K562 (cell line): ENCODE data around the gene COX6B2. TPM values are rescaled to one million over a fixed set of nuclear protein-coding genes. Genes with fewer than 3 reads are reported as not detected.

Experiments
- ATAC-seq: fragments of 200-7000 bp; cut with Tn5 transposase; 3 replicates; pipeline ENCODE4 v1.9.1; 2020; ENCODE audit warnings: moderate library complexity
- BruUV-seq: library from RNA; stranded (reverse); fragments of 400-500 nt; replicated peaks from 2 replicates; lab custom pipeline; 2021; lab: Mats Ljungman, UMichigan
- CTCF ChIA-PET: fragments of 300-600 bp; formaldehyde crosslinking; extraction: SDS; loops from one replicate; lab custom pipeline; 2021; ENCODE audit warnings: low intra/inter-chr PET ratio; lab: Yijun Ruan, JAX
- POLR2A ChIA-PET: fragments of 300-600, 350-650 bp; sonication (Branson Sonifier 250); formaldehyde crosslinking; extraction: SDS; loops from one replicate; lab custom pipeline; 2021; ENCODE audit warnings: antibody characterized with exemption, inconsistent platforms; lab: Yijun Ruan, JAX
- DNase-seq, 4 experiments: peaks; one replicate each; pipeline versions ENCODE4 v3.0.0 to v3.0.0-alpha.2; 2011 to 2018; ENCODE audit warnings: low spot score in 3 of 4, mixed read lengths in 3 of 4; ENCODE audit errors: extremely low read depth in 1 of 4
- FAIRE-seq: peaks from 2 replicates; lab custom pipeline; 2011; peaks lifted over from hg19 to GRCh38; lab: Jason Lieb, UNC
- H2AFZ ChIP-seq: 2 replicates; pipeline ENCODE4 v1.6.0; 2011; ENCODE audit warnings: low read depth, low read length, control low read depth, inconsistent platforms
- H3K27ac ChIP-seq: fragments of 200-600 bp; 3 replicates; pipeline ENCODE4 v1.8.0; 2011; ENCODE audit warnings: low read depth, mild to moderate bottlenecking, control low read depth, inconsistent platforms, low read length, moderate library complexity, mixed read lengths; ENCODE audit errors: extremely low read depth
- H3K27me3 ChIP-seq, 2 experiments: fragments of 300-600 bp in 1 of 2; 2 replicates in 1 of 2; 3 replicates in 1 of 2; pipeline versions ENCODE4 v1.6.0 to v1.8.0; 2011; ENCODE audit warnings: inconsistent platforms in 2 of 2, low read length in 2 of 2, mild to moderate bottlenecking in 1 of 2, mixed read lengths in 1 of 2, moderate library complexity in 1 of 2; ENCODE audit not compliant: control insufficient read depth in 2 of 2, insufficient read depth in 2 of 2
- H3K36me3 ChIP-seq: fragments of 300-600 bp; 3 replicates; pipeline ENCODE4 v1.8.0; 2011; ENCODE audit warnings: mild to moderate bottlenecking, low read length, inconsistent platforms; ENCODE audit not compliant: control insufficient read depth, insufficient read depth
- H3K4me1 ChIP-seq, 2 experiments: fragments of 200-600 bp in 1 of 2; replicated peaks in 1 of 2; 2 replicates in 1 of 2; 3 replicates in 1 of 2; pipeline versions ENCODE4 v1.5.1 to v1.8.0; 2011; ENCODE audit warnings: inconsistent platforms in 2 of 2, low read length in 2 of 2, mild to moderate bottlenecking in 1 of 2, mixed read lengths in 1 of 2, moderate library complexity in 1 of 2; ENCODE audit not compliant: control insufficient read depth in 2 of 2, insufficient read depth in 2 of 2
- H3K4me2 ChIP-seq: 2 replicates; pipeline ENCODE4 v1.6.1; 2011; ENCODE audit warnings: low read length, control low read depth, inconsistent platforms, mixed read lengths; ENCODE audit not compliant: insufficient read depth
- H3K4me3 ChIP-seq: fragments of 200-600 bp; sonication (generic), shearing (Covaris generic); 2 replicates; pipeline ENCODE4 v1.5.1; 2016; ENCODE audit warnings: control low read depth, inconsistent platforms
- H3K79me2 ChIP-seq: fragments of 200-600 bp; 3 replicates; pipeline ENCODE4 v1.8.0; 2011; ENCODE audit warnings: low read length, inconsistent platforms; ENCODE audit not compliant: control insufficient read depth, insufficient read depth
- H3K9ac ChIP-seq, 2 experiments: 2 replicates each; pipeline versions ENCODE4 v1.6.0 to v1.6.1; 2011; ENCODE audit warnings: low read depth in 2 of 2, low read length in 2 of 2, control low read depth in 1 of 2, inconsistent platforms in 1 of 2, mild to moderate bottlenecking in 1 of 2, mixed read lengths in 1 of 2; ENCODE audit not compliant: insufficient read depth in 1 of 2
- H3K9me1 ChIP-seq: one replicate; pipeline ENCODE4 v1.6.0; 2011; ENCODE audit warnings: inconsistent platforms, mild to moderate bottlenecking, low read length, moderate library complexity; ENCODE audit not compliant: control insufficient read depth, insufficient read depth
- H3K9me3 ChIP-seq: replicated peaks from 2 replicates; pipeline ENCODE4 v1.5.1; 2011; ENCODE audit warnings: low read depth, low read length, inconsistent platforms; ENCODE audit not compliant: control insufficient read depth, insufficient read depth
- H4K20me1 ChIP-seq: replicated peaks from 2 replicates; pipeline ENCODE4 v1.6.1; 2011; ENCODE audit warnings: low read length, inconsistent platforms, mixed read lengths; ENCODE audit not compliant: control insufficient read depth, insufficient read depth
- CREB3 ChIP-seq: fragments of 450-650 bp; conservative IDR thresholded peaks from 2 replicates; pipeline ENCODE4 v1.6.1; 2016; ENCODE audit warnings: missing genetic modification characterization, low read depth, mild to moderate bottlenecking, missing compliant biosample characterization, moderate library complexity
- GATAD2B ChIP-seq: fragments of 450-650 bp; IDR thresholded peaks from 2 replicates; pipeline ENCODE4 v1.6.1; 2017; ENCODE audit warnings: mild to moderate bottlenecking, borderline replicate concordance
- JUN ChIP-seq, 2 experiments: sonication (generic) in 1 of 2; formaldehyde crosslinking in 1 of 2; IDR thresholded peaks; 2 replicates each; pipeline versions ENCODE4 v1.6.1 to v1.8.0; 2012 to 2022; ENCODE audit warnings: borderline replicate concordance in 2 of 2, mild to moderate bottlenecking in 2 of 2, improper control_type of control experiment in 1 of 2, low read depth in 1 of 2, low read length in 1 of 2, missing genetic modification reagents in 1 of 2
- MAZ ChIP-seq, 2 experiments: fragments of 450-650 bp in 1 of 2; sonication (generic) in 1 of 2; formaldehyde crosslinking; IDR thresholded peaks in 1 of 2; conservative IDR thresholded peaks in 1 of 2; 2 replicates each; pipeline versions ENCODE4 v1.4.0 to v1.5.0; 2020; ENCODE audit warnings: mild to moderate bottlenecking in 1 of 2, missing genetic modification reagents in 1 of 2
- NFRKB ChIP-seq: fragments of 450-650 bp; IDR thresholded peaks from 2 replicates; pipeline ENCODE4 v1.6.1; 2016; ENCODE audit warnings: low read depth
- NR4A1 ChIP-seq, 2 experiments: fragments of 250-450 bp in 1 of 2; fragments of 450-650 bp in 1 of 2; sonication (Bioruptor Pico) in 1 of 2; IDR thresholded peaks; 2 replicates each; pipeline versions ENCODE4 v1.4.0 to v1.6.1; 2016 to 2020; ENCODE audit warnings: mild to moderate bottlenecking in 2 of 2, missing compliant biosample characterization in 1 of 2, missing genetic modification characterization in 1 of 2, moderate library complexity in 1 of 2
- SMARCA4 ChIP-seq: fragments of 450-650 bp; IDR thresholded peaks from 2 replicates; pipeline ENCODE4 v1.6.1; 2016
- TRIM24 ChIP-seq, 2 experiments: fragments of 450-650 bp; IDR thresholded peaks; 2 replicates each; pipeline ENCODE4 v1.6.1; 2016
- ZKSCAN1 ChIP-seq: fragments of 150-350 bp; IDR thresholded peaks from 2 replicates; pipeline ENCODE4 v1.6.1; 2016; ENCODE audit warnings: low read depth, low read length
- ZNF232 ChIP-seq: sonication (generic); formaldehyde crosslinking; IDR thresholded peaks from 2 replicates; pipeline ENCODE4 v1.8.0; 2022; ENCODE audit warnings: mild to moderate bottlenecking, missing genetic modification reagents
- ZNF639 ChIP-seq, 2 experiments: fragments of 200-800 bp in 1 of 2; sonication (Bioruptor generic) in 1 of 2; sonication (generic) in 1 of 2; formaldehyde crosslinking in 1 of 2; IDR thresholded peaks in 1 of 2; conservative IDR thresholded peaks in 1 of 2; 2 replicates each; pipeline versions ENCODE4 v1.5.0 to v1.6.1; 2016 to 2020; ENCODE audit warnings: missing compliant biosample characterization in 1 of 2, missing genetic modification characterization in 1 of 2, missing genetic modification reagents in 1 of 2
- ZNF655 ChIP-seq: fragments of 250-450 bp; sonication (Bioruptor Pico); IDR thresholded peaks from 2 replicates; pipeline ENCODE4 v1.5.0; 2021
- WGBS: fragments of 100-300 bp; shearing (Covaris generic); methylation state at CpG from one replicate; pipeline ENCODE4 v1.1.6; 2016; ENCODE audit warnings: low coverage, mixed read lengths; ENCODE audit not compliant: insufficient coverage; ENCODE audit errors: missing lambda C conversion rate; 5-methylcytosine and 5-hydroxymethylcytosine counted together
- in situ Hi-C: fragments of 300-500 bp; cut with MboI; formaldehyde crosslinking; loops from 4 replicates; pipeline ENCODE4 v1.15.0; 2018; ENCODE audit warnings: inconsistent platforms, mixed read lengths
- intact Hi-C: fragments of 100-400 bp; cut with micrococcal nuclease; formaldehyde crosslinking; loops from 2 replicates; pipeline ENCODE4 v1.14.2; 2022
- polyA plus RNA-seq, 8 experiments: library from polyadenylated mRNA; depleted of rRNA in 4 of 8; stranded (reverse) in 5 of 8; unstranded in 3 of 8; fragments of >200 nt; fragmentation: Nextera tagmentation in 2 of 8; fragmentation: Illumina TruSeq in 1 of 8; extraction: Ambion mirVana in 2 of 8; extraction: Trizol in 1 of 8; gene quantifications; 2 replicates each; pipeline versions ENCODE4 v1.2.1 to v1.2.3, GENCODE V29; 2011 to 2014; ENCODE audit warnings: inconsistent platforms in 1 of 8, missing spikeins in 1 of 8
- total RNA-seq, 7 experiments: library from RNA; depleted of rRNA in 6 of 7; stranded (reverse); fragments of >200 nt in 6 of 7; fragmentation: Illumina TruSeq in 2 of 7; extraction: Trizol in 2 of 7; gene quantifications; 2 replicates each; pipeline versions ENCODE4 v1.2.1 to v1.2.3, GENCODE V29; 2011 to 2021; ENCODE audit warnings: low replicate concordance in 1 of 7

COX6B2 gene
- total and polyA plus RNA-seq, 9 of the 15 experiments (the other 6 are each of a cell fraction or from before 2014, with no cell fraction given): 0.40 to 2.5 (median 0.83) TPM

GRCh38 chr19:55384920-55385723, 30.6 kb upstream of the COX6B2 start (continued):
- TF ChIP-seq JUN (IDR thresholded peaks at IDR 0.05; ENCODE audit: borderline replicate concordance, low read depth, low read length): peak; percentile 5; the same call in 1 of the 2 replicates
- TF ChIP-seq JUN (CRISPR knock-in tag; IDR thresholded peaks at IDR 0.05; ENCODE audit: borderline replicate concordance): no peak

GRCh38 chr19:55384131-55384919, 29.8 kb upstream of the COX6B2 start, which contains the start of gene TMEM238:
Gene TMEM238 (minus strand): TSS chr19:55384292. CDS start chr19:55384259, 33 bp downstream.
- peak; percentile 11 for FAIRE-seq
- BruUV-seq: no TSS peak
- H2AFZ ChIP-seq: peak within 1 kb of the TSS; percentile 99
- no peaks in the 10 kb centered on the region for H3K27me3 ChIP-seq
- peaks cover 67% of the 10 kb centered on the region for H3K79me2 ChIP-seq
- H3K9ac ChIP-seq: peak within 1 kb of the TSS; percentile 94 to 97
- H3K27ac ChIP-seq: peak within 1 kb of the TSS; percentile 97
- CTCF ChIA-PET: no interaction called here
- intact Hi-C loops (loop anchor here (2.0 kb wide), 1 partner anchor 168 kb away; no protein-coding TSS in a partner anchor), in situ Hi-C loops (no loop called here)
- H3K9me1 ChIP-seq: peaks cover 8% of the 10 kb centered on the region
- H3K9me3 ChIP-seq: no peaks in the 10 kb centered on the region; the same call in 1 of the 2 replicates
- 2% methylated on average over 43 of the region's 72 CpGs for WGBS
- peaks cover 34% of the 10 kb centered on the region for H3K36me3 ChIP-seq
- H3K4me1 ChIP-seq: peaks cover 39 to 53% of the 10 kb centered on the region in 2 experiments
- H3K4me3 ChIP-seq: peak within 1 kb of the TSS; percentile 77
- H4K20me1 ChIP-seq: peaks cover 33% of the 10 kb centered on the region
- peak in 3 of 4 experiments; percentile 55 to 72 (median 56) for DNase-seq
- peak within 1 kb of the TSS; percentile 94 for H3K4me2 ChIP-seq
- peak; percentile 15 for ATAC-seq
- POLR2A ChIA-PET: interaction anchor here (0.5 to 12.9 kb wide), 24 partner anchors 9 to 297 kb away, joined by 3 to 195 read pairs (median 3); partner anchors contain the start of genes HSPBP1, ISOC2, KMT5C and PTPRH
- no peak for TF ChIP-seq TRIM24 (IDR thresholded peaks at IDR 0.05)
- no peak for TF ChIP-seq NR4A1 (CRISPR knock-in tag; IDR thresholded peaks at IDR 0.05)
- TF ChIP-seq NR4A1 (tag; IDR thresholded peaks at IDR 0.05): 0 out of 2 replicates have a peak, but pooled peaks have one; percentile 30
- peak in 1 of 2 experiments; percentile 26; a peak in 1 of 4 replicates for TF ChIP-seq MAZ (CRISPR knock-in tag; conservative IDR thresholded peaks at IDR 0.05 in 1 of 2, IDR thresholded peaks at IDR 0.05 in 1 of 2)
- no peak for TF ChIP-seq ZKSCAN1
- TF ChIP-seq ZNF232 (CRISPR knock-in tag): 0 out of 2 replicates have a peak, but pooled peaks have one; percentile 54
- TF ChIP-seq CREB3 (tag): no peak
- peak; percentile 63; the same call in 1 of the 2 replicates for TF ChIP-seq GATAD2B
- no peak for TF ChIP-seq ZNF655
- no peak for TF ChIP-seq ZNF639 (CRISPR knock-in tag; conservative IDR thresholded peaks at IDR 0.05 in 1 of 2, IDR thresholded peaks at IDR 0.05 in 1 of 2)
- peak; percentile 59; the same call in 1 of the 2 replicates for TF ChIP-seq NFRKB
- no peak for TF ChIP-seq SMARCA4
